ENCODE results near the gene PPP2R2D.

DNA sequence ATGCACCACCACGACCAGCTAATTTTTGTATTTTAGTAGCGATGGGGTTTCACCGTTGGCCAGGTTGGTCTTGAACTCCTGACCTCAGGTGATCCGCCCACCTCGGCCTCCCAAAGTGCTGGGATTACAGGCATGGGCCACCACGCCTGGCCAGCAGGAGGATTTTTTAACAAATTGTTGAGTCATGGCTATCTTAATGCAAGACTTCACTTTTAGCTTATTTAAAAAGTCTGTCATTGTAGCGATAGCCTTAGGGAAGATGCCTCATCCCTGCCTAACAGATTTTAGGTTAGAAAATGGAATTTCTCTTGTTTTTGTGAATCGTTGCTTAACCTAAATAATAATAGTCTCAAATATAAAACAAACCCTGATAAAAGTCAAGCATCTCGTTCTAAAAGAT lies 35.5 kb downstream of the PPP2R2D start:
- TF ChIP-seq, protein P1, sequence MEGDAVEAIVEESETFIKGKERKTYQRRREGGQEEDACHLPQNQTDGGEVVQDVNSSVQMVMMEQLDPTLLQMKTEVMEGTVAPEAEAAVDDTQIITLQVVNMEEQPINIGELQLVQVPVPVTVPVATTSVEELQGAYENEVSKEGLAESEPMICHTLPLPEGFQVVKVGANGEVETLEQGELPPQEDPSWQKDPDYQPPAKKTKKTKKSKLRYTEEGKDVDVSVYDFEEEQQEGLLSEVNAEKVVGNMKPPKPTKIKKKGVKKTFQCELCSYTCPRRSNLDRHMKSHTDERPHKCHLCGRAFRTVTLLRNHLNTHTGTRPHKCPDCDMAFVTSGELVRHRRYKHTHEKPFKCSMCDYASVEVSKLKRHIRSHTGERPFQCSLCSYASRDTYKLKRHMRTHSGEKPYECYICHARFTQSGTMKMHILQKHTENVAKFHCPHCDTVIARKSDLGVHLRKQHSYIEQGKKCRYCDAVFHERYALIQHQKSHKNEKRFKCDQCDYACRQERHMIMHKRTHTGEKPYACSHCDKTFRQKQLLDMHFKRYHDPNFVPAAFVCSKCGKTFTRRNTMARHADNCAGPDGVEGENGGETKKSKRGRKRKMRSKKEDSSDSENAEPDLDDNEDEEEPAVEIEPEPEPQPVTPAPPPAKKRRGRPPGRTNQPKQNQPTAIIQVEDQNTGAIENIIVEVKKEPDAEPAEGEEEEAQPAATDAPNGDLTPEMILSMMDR (IDR thresholded peaks at IDR 0.05) = no peak
- TF ChIP-seq POLR2A (IDR thresholded peaks at IDR 0.05) = no peak

Measured in right lobe of liver (tissue), 4 donors.